22Rv1 (cell line): ENCODE data around the gene ACSF3.

ENCODE experiments used
- H3K27ac ChIP-seq: fragments of 450-650 bp; 2 replicates; pipeline ENCODE4 v1.5.1; 2017
- ZFX ChIP-seq: fragments of 450-650 bp; IDR thresholded peaks from 2 replicates; pipeline ENCODE4 v1.6.1; 2017; ENCODE audit warnings: antibody characterized with exemption, borderline replicate concordance
- TF ChIP-seq, protein P1 (sequence below): fragments of 450-650 bp; IDR thresholded peaks from 2 replicates; pipeline ENCODE4 v1.5.1; 2017; ENCODE audit warnings: mild to moderate bottlenecking

ACSF3 gene

DNA sequence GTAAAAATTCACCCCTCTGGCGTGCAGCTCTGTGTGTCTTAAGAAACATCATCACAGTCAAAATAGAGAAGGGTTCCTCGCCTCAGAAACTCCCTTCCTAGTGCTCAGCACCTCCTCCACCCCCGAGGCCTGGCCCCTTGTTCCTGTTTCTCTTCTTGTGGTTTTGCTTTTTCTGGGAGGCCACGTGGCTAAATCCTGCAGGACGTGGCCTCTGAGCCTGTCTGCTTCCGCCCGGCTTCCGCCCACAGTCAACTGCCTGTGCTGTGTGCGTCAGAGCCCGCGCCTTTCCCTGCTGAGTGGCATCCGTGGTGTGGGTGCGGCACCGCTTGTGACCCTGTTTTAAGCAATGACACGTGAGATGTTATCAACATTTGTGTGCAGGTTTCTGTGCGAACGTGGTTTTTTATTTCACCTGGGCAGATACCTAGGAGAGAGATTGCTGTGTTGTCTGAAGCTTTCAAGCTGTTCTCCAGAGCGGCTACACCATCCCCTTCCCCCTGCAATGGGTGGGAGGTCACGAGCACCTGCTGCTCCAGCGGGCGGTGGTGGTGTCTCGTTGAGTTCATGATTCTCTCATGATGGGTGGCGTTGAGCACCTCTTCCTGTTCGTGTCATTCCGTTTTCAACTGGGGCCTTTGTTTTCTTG, 21.7 kb downstream of the ACSF3 start:
- no peak for TF ChIP-seq ZFX
- TF ChIP-seq, protein P1, sequence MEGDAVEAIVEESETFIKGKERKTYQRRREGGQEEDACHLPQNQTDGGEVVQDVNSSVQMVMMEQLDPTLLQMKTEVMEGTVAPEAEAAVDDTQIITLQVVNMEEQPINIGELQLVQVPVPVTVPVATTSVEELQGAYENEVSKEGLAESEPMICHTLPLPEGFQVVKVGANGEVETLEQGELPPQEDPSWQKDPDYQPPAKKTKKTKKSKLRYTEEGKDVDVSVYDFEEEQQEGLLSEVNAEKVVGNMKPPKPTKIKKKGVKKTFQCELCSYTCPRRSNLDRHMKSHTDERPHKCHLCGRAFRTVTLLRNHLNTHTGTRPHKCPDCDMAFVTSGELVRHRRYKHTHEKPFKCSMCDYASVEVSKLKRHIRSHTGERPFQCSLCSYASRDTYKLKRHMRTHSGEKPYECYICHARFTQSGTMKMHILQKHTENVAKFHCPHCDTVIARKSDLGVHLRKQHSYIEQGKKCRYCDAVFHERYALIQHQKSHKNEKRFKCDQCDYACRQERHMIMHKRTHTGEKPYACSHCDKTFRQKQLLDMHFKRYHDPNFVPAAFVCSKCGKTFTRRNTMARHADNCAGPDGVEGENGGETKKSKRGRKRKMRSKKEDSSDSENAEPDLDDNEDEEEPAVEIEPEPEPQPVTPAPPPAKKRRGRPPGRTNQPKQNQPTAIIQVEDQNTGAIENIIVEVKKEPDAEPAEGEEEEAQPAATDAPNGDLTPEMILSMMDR: no peak
- no peak overlapping the region for H3K27ac ChIP-seq

DNA sequence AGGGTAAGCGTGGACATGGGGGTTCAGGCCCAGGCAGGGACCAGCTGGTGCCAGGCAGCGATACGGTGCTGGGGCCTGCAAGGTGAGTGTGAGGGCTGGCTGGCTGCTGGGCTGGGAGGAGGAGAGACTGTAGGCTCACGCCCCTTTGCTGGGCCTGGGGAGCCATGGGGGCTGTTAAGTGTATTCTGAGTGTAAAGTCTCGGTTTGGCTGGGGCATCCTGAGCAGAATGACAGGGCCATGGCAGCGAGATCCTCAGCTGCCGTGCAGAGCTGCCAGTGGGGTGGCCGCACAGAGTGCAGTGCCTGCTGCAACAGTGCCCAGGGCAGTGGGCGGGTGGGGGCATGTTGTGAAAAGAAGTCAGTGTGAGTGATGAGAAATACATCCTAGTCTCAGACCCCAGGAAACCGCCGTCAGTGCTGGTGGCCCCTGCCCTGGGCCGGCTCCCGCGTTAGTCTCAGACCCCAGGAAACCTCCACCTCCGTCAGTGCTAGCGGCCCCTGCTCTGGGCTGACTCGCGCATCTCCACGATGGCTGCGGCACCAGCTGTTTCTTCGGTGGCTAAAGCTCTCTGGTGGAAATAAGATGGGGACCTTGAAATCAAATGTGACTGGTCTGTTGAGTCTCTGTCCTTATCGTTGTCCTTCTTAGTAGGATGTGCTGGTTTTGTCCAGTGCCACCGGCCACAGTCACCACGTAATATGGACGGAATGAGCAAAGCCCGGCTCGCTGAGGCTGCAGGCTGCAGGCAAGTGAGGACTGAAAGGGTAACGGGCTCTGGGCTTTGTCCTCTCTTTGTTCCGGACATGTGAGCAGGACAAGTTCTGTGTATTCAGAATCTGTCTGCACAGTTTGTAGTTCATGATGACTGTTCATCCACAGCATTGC, 22.9 kb downstream of the ACSF3 start:
- TF ChIP-seq ZFX: no peak
- TF ChIP-seq, protein P1: no peak
- no peak overlapping the region for H3K27ac ChIP-seq

DNA sequence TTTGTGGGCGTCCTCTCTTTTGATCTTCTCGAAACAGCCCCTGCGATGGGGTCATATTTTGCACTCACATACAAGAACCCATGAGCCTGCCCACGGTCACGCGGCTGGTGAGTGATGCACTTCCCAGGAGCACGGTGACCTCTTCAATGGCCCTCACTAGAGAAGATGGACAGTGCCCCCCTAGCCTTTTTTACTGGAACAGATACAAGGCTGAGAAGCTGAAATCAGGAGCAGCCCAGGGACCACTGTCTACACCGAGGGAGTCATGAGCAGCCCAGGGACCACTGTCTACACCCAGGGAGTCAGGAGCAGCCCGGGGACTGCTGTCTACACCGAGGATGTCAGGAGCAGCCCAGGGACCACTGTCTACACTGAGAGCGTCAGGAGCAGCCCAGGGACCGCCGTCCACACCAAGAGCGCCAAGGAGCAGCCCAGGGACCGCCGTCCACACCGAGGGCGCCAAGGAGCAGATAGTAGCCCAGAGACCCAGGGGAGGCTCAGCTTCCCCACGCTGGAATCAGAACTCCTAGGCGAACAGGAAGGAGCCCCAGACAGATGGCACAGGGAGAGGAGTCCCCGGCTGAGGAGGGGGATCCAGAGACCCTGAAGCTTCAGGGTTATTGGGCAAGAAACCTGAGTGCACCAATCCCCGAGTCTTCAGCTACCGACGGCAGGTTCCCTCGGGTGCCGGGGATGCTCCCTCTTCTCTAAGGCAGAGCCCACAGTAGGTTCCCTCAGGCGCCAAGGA, 23.7 kb downstream of the ACSF3 start:
- no peak overlapping the region for H3K27ac ChIP-seq
- TF ChIP-seq, protein P1: no peak

DNA sequence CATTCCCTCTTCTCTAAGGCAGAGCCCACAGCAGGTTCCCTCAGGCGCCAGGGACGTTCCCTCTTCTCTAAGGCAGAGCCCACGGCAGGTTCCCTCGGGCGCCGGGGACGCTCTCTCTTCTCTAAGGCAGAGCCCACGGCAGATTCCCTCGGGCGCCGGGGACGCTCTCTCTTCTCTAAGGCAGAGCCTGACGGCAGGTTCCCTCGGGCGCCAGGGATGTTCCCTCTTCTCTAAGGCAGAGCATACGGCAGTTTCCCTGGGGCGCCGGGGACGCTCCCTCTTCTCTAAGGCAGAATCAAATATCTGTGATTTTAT, 24.3 kb downstream of the ACSF3 start:
- H3K27ac ChIP-seq: no peak overlapping the region
- TF ChIP-seq ZFX: no peak
- TF ChIP-seq, protein P1: no peak

DNA sequence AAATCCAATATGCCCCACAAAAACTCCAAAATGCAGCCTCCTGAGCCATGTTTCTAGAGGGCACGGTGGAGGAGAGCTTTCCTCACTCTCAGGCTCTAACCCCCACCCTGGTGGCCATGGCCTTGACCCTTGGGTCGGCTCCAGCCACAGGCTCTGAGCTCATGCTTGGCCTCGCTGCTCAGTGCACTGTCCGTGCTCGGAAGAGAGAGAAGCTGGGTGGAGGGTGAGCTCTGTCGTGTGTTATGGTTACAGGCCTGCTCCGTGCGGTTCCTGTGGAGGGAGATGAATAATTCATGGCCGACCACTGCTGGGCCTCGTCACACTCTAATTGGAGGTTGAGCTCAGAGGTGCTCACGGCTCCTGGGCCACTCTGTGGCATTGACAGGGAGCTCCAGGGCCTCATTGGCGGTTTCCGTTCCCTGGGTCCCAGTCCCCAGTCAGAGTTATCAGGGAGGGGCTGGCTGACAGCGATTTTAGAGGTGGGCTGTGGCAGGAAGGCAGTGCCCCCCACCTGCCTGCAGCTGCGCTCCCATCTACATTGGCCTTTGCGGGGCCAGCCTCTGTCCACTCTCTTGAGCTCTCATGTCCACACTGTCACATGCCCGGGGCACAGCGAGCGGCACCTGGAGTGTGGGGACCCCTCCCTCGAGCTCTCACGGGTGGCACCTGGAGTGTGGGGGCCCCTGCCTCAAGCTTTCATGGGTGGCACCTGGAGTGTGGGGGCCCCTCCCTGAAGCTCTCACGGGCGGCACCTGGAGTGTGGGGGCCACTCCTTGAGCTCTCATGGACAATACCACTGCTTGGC, 24.9 kb downstream of the ACSF3 start:
- H3K27ac ChIP-seq: no peak overlapping the region

DNA sequence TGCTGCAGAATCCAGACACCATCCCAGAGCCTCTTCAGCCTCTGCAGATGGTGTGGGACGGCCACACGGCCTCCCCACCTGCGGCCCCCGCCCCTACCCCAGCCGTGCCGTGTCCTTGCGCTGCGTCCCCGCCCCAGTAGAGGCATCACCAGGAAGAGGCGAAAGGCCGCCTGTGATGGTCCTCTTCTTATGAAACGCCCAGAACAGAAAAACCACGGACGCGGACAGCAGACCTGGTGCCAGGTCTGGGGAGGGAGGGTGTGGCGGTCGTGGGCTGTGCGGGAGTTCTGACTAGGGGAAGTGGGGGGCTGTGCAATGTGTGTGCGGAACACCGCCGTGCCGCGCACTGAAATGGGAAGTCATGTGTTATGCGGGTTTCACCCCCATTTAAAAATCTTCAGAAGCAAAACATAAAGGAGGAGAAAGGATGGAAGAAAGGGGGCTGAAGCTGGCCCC, 25.5 kb downstream of the ACSF3 start:
- no peak overlapping the region for H3K27ac ChIP-seq
- TF ChIP-seq, protein P1: no peak
- no peak for TF ChIP-seq ZFX

More for the DNA sequence above, 24.9 kb downstream of the ACSF3 start:
- TF ChIP-seq ZFX: no peak
- TF ChIP-seq, protein P1: no peak
